HepG2 (cell line): Measurements from ENCODE around the gene HLA-DRA. TPM values are rescaled to one million over a fixed set of nuclear protein-coding genes. Genes with fewer than 3 reads are reported as not detected.

Source experiments
- SNAPC4 ChIP-seq: sonication (generic); formaldehyde crosslinking; IDR thresholded peaks from 2 replicates; pipeline ENCODE4 v1.4.0; 2020; ENCODE audit warnings: mild to moderate bottlenecking, missing genetic modification reagents
- ZNF142 ChIP-seq: sonication (generic); formaldehyde crosslinking; IDR thresholded peaks from 2 replicates; pipeline ENCODE4 v1.4.0; 2020; ENCODE audit warnings: missing genetic modification reagents
- ZNF724P ChIP-seq: sonication (generic); formaldehyde crosslinking; IDR thresholded peaks from 2 replicates; pipeline ENCODE4 v1.8.0; 2022; ENCODE audit warnings: missing genetic modification reagents, borderline replicate concordance
- polyA plus RNA-seq, 8 experiments: library from polyadenylated mRNA; depleted of rRNA in 3 of 8; stranded (reverse) in 7 of 8; unstranded in 1 of 8; fragments of >200 nt; fragmentation: Illumina TruSeq in 4 of 8; extraction: Trizol in 4 of 8; gene quantifications; 2 replicates each; pipeline versions ENCODE4 v1.2.1 to v1.2.3, GENCODE V29; 2011 to 2016; ENCODE audit warnings: low read depth in 4 of 8, missing spikeins in 1 of 8, mixed read lengths in 1 of 8; ENCODE audit not compliant: insufficient read depth in 1 of 8
- total RNA-seq, 5 experiments: library from RNA; depleted of rRNA; stranded (reverse); fragments of >200 nt; fragmentation: Illumina TruSeq; extraction: Trizol; gene quantifications; 2 replicates each; pipeline ENCODE4 v1.2.3, GENCODE V29; 2016; ENCODE audit warnings: low read depth in 1 of 5
- TF ChIP-seq, protein P1 (sequence below): IDR thresholded peaks from 2 replicates; pipeline ENCODE4 v1.6.1; 2018; ENCODE audit warnings: missing genetic modification reagents

Gene HLA-DRA
- total and polyA plus RNA-seq, 2 of the 13 experiments (the other 11 are each of a cell fraction or from before 2014, with no cell fraction given) = not detected

DNA sequence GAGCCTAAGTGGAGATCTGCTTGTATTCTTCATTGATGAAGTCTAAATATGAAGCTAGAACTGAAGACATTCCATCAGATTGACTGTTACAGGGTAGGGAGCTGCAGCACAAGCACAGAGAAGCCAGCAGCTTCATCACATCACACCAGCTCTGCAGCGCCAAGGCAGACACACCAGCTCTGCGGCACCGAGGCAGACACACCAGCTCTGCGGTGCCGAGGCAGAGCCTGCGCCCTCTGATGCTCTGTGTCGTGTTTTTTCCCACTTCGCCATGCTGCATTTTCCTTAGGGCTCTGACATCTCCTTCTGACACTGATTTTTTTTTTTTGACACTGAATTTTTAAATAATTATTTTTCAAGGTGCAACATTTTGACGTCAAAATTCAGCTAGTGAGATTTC is 33.5 kb upstream of the HLA-DRA start (continued):
- TF ChIP-seq, protein P1, sequence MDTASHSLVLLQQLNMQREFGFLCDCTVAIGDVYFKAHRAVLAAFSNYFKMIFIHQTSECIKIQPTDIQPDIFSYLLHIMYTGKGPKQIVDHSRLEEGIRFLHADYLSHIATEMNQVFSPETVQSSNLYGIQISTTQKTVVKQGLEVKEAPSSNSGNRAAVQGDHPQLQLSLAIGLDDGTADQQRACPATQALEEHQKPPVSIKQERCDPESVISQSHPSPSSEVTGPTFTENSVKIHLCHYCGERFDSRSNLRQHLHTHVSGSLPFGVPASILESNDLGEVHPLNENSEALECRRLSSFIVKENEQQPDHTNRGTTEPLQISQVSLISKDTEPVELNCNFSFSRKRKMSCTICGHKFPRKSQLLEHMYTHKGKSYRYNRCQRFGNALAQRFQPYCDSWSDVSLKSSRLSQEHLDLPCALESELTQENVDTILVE = no peak
- TF ChIP-seq ZNF142 (CRISPR knock-in tag) = no peak
- no peak for TF ChIP-seq ZNF724P
- no peak for TF ChIP-seq SNAPC4 (CRISPR knock-in tag)
